Keratinocyte (primary cell): ENCODE data around the gene CENPS. TPM values are rescaled to one million over a fixed set of nuclear protein-coding genes. Genes with fewer than 3 reads are reported as not detected.
"Not testable (repeated sequence)": the region's sequence is repeated elsewhere in the genome, so short reads cannot be mapped to it uniquely, and the experiment has no call there.

ENCODE experiments used
- DNase-seq: peaks from one replicate; pipeline ENCODE4 v3.0.0-alpha.2; 2011; ENCODE audit warnings: low read depth, missing footprints, low spot score
- FAIRE-seq: peaks from 2 replicates; lab custom pipeline; 2011; peaks lifted over from hg19 to GRCh38; lab: Jason Lieb, UNC
- H2AFZ ChIP-seq: 2 replicates; pipeline ENCODE4 v1.6.0; 2012; ENCODE audit warnings: low read length, control low read depth, inconsistent platforms; ENCODE audit not compliant: control insufficient read depth
- H3K27ac ChIP-seq: 2 replicates; pipeline ENCODE4 v1.5.1; 2011; ENCODE audit warnings: low read length; ENCODE audit not compliant: control insufficient read depth, insufficient read depth
- H3K27me3 ChIP-seq: 3 replicates; pipeline ENCODE4 v1.6.0; 2011; ENCODE audit warnings: low read length; ENCODE audit not compliant: control insufficient read depth, insufficient read depth; ENCODE audit errors: extremely low read depth
- H3K36me3 ChIP-seq, 2 experiments: 2 replicates in 1 of 2; 3 replicates in 1 of 2; pipeline ENCODE4 v1.5.1; 2011; ENCODE audit warnings: low read length in 2 of 2, mild to moderate bottlenecking in 1 of 2; ENCODE audit not compliant: control insufficient read depth in 2 of 2, insufficient read depth in 2 of 2; ENCODE audit errors: extremely low read depth in 1 of 2
- H3K4me1 ChIP-seq: 3 replicates; pipeline ENCODE4 v1.5.1; 2011; ENCODE audit warnings: low read length; ENCODE audit not compliant: control insufficient read depth, insufficient read depth; ENCODE audit errors: extremely low read depth
- H3K4me2 ChIP-seq: 3 replicates; pipeline ENCODE4 v1.6.0; 2011; ENCODE audit warnings: low read depth, low read length; ENCODE audit not compliant: control insufficient read depth, insufficient read depth; ENCODE audit errors: extremely low read depth
- H3K4me3 ChIP-seq, 3 experiments: fragments of 200-600 bp in 1 of 3; sonication (generic) in 1 of 3; 2 replicates in 2 of 3; 3 replicates in 1 of 3; pipeline ENCODE4 v1.5.1; 2011 to 2016; ENCODE audit warnings: low read length in 3 of 3, mild to moderate bottlenecking in 3 of 3, control low read depth in 2 of 3, inconsistent platforms in 1 of 3, low read depth in 1 of 3, mixed read lengths in 1 of 3, mixed run types in 1 of 3, moderate library complexity in 1 of 3; ENCODE audit not compliant: control insufficient read depth in 2 of 3, insufficient read depth in 2 of 3; ENCODE audit errors: extremely low read depth in 1 of 3
- H3K79me2 ChIP-seq: 2 replicates; pipeline ENCODE4 v1.6.0; 2012; ENCODE audit warnings: low read length; ENCODE audit not compliant: control insufficient read depth, insufficient read depth
- H3K9ac ChIP-seq: 3 replicates; pipeline ENCODE4 v1.6.0; 2011; ENCODE audit warnings: low read length; ENCODE audit not compliant: control insufficient read depth, insufficient read depth; ENCODE audit errors: extremely low read depth
- H3K9me1 ChIP-seq: 3 replicates; pipeline ENCODE4 v1.6.0; 2011; ENCODE audit warnings: low read length; ENCODE audit not compliant: control insufficient read depth, insufficient read depth; ENCODE audit errors: extremely low read depth
- H3K9me3 ChIP-seq: 2 replicates; pipeline ENCODE4 v1.5.1; 2012; ENCODE audit warnings: low read depth, low read length; ENCODE audit not compliant: control insufficient read depth
- H4K20me1 ChIP-seq: 3 replicates; pipeline ENCODE4 v1.6.0; 2011; ENCODE audit warnings: low read length; ENCODE audit not compliant: control insufficient read depth, insufficient read depth; ENCODE audit errors: extremely low read depth
- CTCF ChIP-seq, 3 experiments: IDR thresholded peaks in 1 of 3; conservative IDR thresholded peaks in 1 of 3; optimal IDR thresholded peaks in 1 of 3; 2 replicates in 2 of 3; 3 replicates in 1 of 3; pipeline versions ENCODE3 to v1.5.1; 2011; ENCODE audit warnings: low read length in 3 of 3, mild to moderate bottlenecking in 3 of 3, moderate library complexity in 2 of 3, control low read depth in 1 of 3, inconsistent platforms in 1 of 3; ENCODE audit not compliant: insufficient read depth in 2 of 3; ENCODE audit errors: extremely low read depth in 1 of 3
- EZH2 ChIP-seq: IDR thresholded peaks from one replicate; pipeline ENCODE4 v1.6.1; 2012; ENCODE audit warnings: inconsistent platforms, mild to moderate bottlenecking, low read length, moderate library complexity
- dilution Hi-C: fragments of 300-500 bp; cut with MboI; formaldehyde crosslinking; loops from one replicate; pipeline ENCODE4 v1.7.0; 2020; ENCODE audit warnings: low sequenced_read_pairs; ENCODE audit not compliant: extremely low pct_ligation_motif_present
- polyA plus RNA-seq, 5 experiments: library from polyadenylated mRNA; depleted of rRNA in 3 of 5; stranded (reverse) in 3 of 5; stranded (forward) in 1 of 5; unstranded in 1 of 5; fragments of >200 nt; gene quantifications; 1 replicate in 1 of 5; 2 replicates in 3 of 5; 3 replicates in 1 of 5; pipeline versions ENCODE4 v1.2.1 to v1.2.3, GENCODE V29; 2011 to 2012; ENCODE audit warnings: missing spikeins in 2 of 5, low read depth in 1 of 5, low replicate concordance in 1 of 5

CENPS gene
- polyA plus RNA-seq, 1 donor (not counting 4 experiments of a cell fraction or from before 2014, with no cell fraction given): 10.3 TPM

GRCh38 chr1:10424034-10424433 lies 6.2 kb upstream of the CENPS start:
- FAIRE-seq (no peak), DNase-seq (no peak)
- H3K9me1 ChIP-seq: no peaks in the 10 kb centered on the region
- dilution Hi-C loops: no loop called here
- no peak overlapping the region for H2AFZ ChIP-seq
- H3K9ac ChIP-seq: no peak overlapping the region
- peaks cover 12 to 15% of the 10 kb centered on the region in 2 experiments for H3K36me3 ChIP-seq
- no peaks in the 10 kb centered on the region for H4K20me1 ChIP-seq
- TF ChIP-seq CTCF (optimal IDR thresholded peaks at IDR 0.05 in 1 of 3, IDR thresholded peaks at IDR 0.05 in 1 of 3, conservative IDR thresholded peaks at IDR 0.05 in 1 of 3; ENCODE audit: extremely low read depth in 1 of 3, insufficient read depth in 2 of 3, low read length in 3 of 3) (no peak), EZH2 (no peak)
- no peaks in the 10 kb centered on the region for H3K9me3 ChIP-seq
- no peak overlapping the region for H3K27ac ChIP-seq
- H3K4me2 ChIP-seq: no peak overlapping the region
- H3K4me3 ChIP-seq: no peak overlapping the region
- H3K79me2 ChIP-seq: no peaks in the 10 kb centered on the region
- H3K27me3 ChIP-seq: no peaks in the 10 kb centered on the region
- H3K4me1 ChIP-seq: no peaks in the 10 kb centered on the region

- Histone ChIP-seq H3K9ac (no peak overlapping the region), H3K9me3 (no peaks in the 10 kb centered on the region), H3K4me2 (no peak overlapping the region), H4K20me1 (no peaks in the 10 kb centered on the region), H3K9me1 (no peaks in the 10 kb centered on the region), H3K4me1 (peaks cover under 1% of the 10 kb centered on the region), H3K27ac (no peak overlapping the region), H3K4me3 (no peak overlapping the region), H3K36me3 (peaks cover 10% of the 10 kb centered on the region in 2 experiments), H3K27me3 (no peaks in the 10 kb centered on the region), H2AFZ (no peak overlapping the region), H3K79me2 (no peaks in the 10 kb centered on the region)
- no peak for DNase-seq
- TF ChIP-seq EZH2 (no peak), CTCF (optimal IDR thresholded peaks at IDR 0.05 in 1 of 3, IDR thresholded peaks at IDR 0.05 in 1 of 3, conservative IDR thresholded peaks at IDR 0.05 in 1 of 3; ENCODE audit: extremely low read depth in 1 of 3, insufficient read depth in 2 of 3, low read length in 3 of 3) (no peak)
- FAIRE-seq: no peak
- dilution Hi-C loops: no loop called here
These were observed 5.6 kb upstream of the CENPS start for GRCh38 chr1:10424651-10425050.

- H2AFZ ChIP-seq, H3K4me3 ChIP-seq, H4K20me1 ChIP-seq, H3K27ac ChIP-seq, FAIRE-seq, H3K36me3 ChIP-seq, H3K9me3 ChIP-seq, H3K9ac ChIP-seq, H3K4me1 ChIP-seq, H3K4me2 ChIP-seq, H3K9me1 ChIP-seq, H3K79me2 ChIP-seq, DNase-seq, dilution Hi-C loops, H3K27me3 ChIP-seq: not testable (repeated sequence)
These were observed 4.3 kb upstream of the CENPS start for GRCh38 chr1:10425826-10426534.

GRCh38 chr1:10426535-10426848 lies 3.7 kb upstream of the CENPS start:
- H3K36me3 ChIP-seq, H3K9me1 ChIP-seq, H4K20me1 ChIP-seq, H3K9me3 ChIP-seq, H3K4me2 ChIP-seq, H3K27me3 ChIP-seq, dilution Hi-C loops, DNase-seq, H3K27ac ChIP-seq, H3K4me3 ChIP-seq, H3K79me2 ChIP-seq, H3K9ac ChIP-seq, H2AFZ ChIP-seq, H3K4me1 ChIP-seq, FAIRE-seq: not testable (repeated sequence)
